Ovary (tissue), 3 donors: ENCODE data around the gene OR2T10.

Source experiments
- CTCF ChIP-seq, 3 donors: fragments of 450-650 bp in 2 of 3; fragments of 200-600 bp in 1 of 3; IDR thresholded peaks; one replicate each; pipeline versions ENCODE4 v1.5.1 to v1.8.0; 2016 to 2022; ENCODE audit warnings: antibody characterized with exemption in 3 of 3, mild to moderate bottlenecking in 1 of 3
- EP300 ChIP-seq: sonication (generic); formaldehyde crosslinking; IDR thresholded peaks from one replicate; pipeline ENCODE4 v1.6.1; 2017; ENCODE audit warnings: antibody characterized with exemption
- POLR2A ChIP-seq: fragments of 450-650 bp; IDR thresholded peaks from one replicate; pipeline ENCODE4 v1.6.1; 2017; ENCODE audit warnings: antibody characterized with exemption, mild to moderate bottlenecking, moderate library complexity
- donor health status: DM: no; HTN: no; CAD: no.

- TF ChIP-seq POLR2A, result no peak
- TF ChIP-seq EP300, result no peak
- TF ChIP-seq CTCF (IDR thresholded peaks at IDR 0.05), result no peak
Observed at GRCh38 chr1:248613742-248614141, 16.2 kb upstream of the OR2T10 start.
